Neural cell (in vitro differentiated cells): ENCODE data around the gene SRRM2. TPM values are rescaled to one million over a fixed set of nuclear protein-coding genes. Genes with fewer than 3 reads are reported as not detected.

Experiments
- H2AFZ ChIP-seq: fragments of 200-600, 300-800 bp; sonication (generic), shearing (Covaris generic); 2 replicates; pipeline ENCODE4 v1.6.0; 2014; ENCODE audit warnings: low read depth, mild to moderate bottlenecking, antibody characterized with exemption, low read length, moderate library complexity
- H3F3A ChIP-seq: fragments of 200-600 bp; shearing (Covaris generic); 2 replicates; pipeline ENCODE4 v1.6.1; 2016; ENCODE audit warnings: mild to moderate bottlenecking, moderate library complexity, mixed read lengths, antibody characterized with exemption, low read length; ENCODE audit not compliant: insufficient read depth, poor library complexity, severe bottlenecking
- H3K27ac ChIP-seq: fragments of 200-600, 300-800 bp; sonication (generic), shearing (Covaris generic); 2 replicates; pipeline ENCODE4 v1.5.1; 2014; ENCODE audit warnings: mild to moderate bottlenecking, low read length, moderate library complexity
- H3K27me3 ChIP-seq: fragments of 300-800, 200-600 bp; sonication (generic), shearing (Covaris generic); 2 replicates; pipeline ENCODE4 v1.6.0; 2014; ENCODE audit warnings: mild to moderate bottlenecking, low read depth, low read length, moderate library complexity; ENCODE audit not compliant: insufficient read depth
- H3K36me3 ChIP-seq: fragments of 300-800, 200-600 bp; sonication (generic), shearing (Covaris generic); 2 replicates; pipeline ENCODE4 v1.5.1; 2014; ENCODE audit warnings: mild to moderate bottlenecking, antibody characterized with exemption, low read length, moderate library complexity; ENCODE audit not compliant: insufficient read depth
- H3K4me2 ChIP-seq: fragments of 300-800, 200-600 bp; sonication (generic), shearing (Covaris generic); 2 replicates; pipeline ENCODE4 v1.6.0; 2014; ENCODE audit warnings: mild to moderate bottlenecking, low read length
- H3K4me3 ChIP-seq: fragments of 300-800, 200-600 bp; sonication (generic), shearing (Covaris generic); 2 replicates; pipeline ENCODE4 v1.5.1; 2014; ENCODE audit warnings: mild to moderate bottlenecking, low read length, moderate library complexity
- H3K79me2 ChIP-seq: fragments of 200-600 bp; shearing (Covaris generic); replicated peaks from 2 replicates; pipeline ENCODE4 v1.6.0; 2014; ENCODE audit warnings: mild to moderate bottlenecking, low read length, moderate library complexity; ENCODE audit not compliant: insufficient read depth
- H3K9ac ChIP-seq: fragments of 300-800, 200-600 bp; sonication (generic), shearing (Covaris generic); 2 replicates; pipeline ENCODE4 v1.6.1; 2016; ENCODE audit warnings: mild to moderate bottlenecking, low read length, mixed read lengths
- H3K9me2 ChIP-seq: fragments of 200-600 bp; shearing (Covaris generic); 2 replicates; pipeline ENCODE4 v1.6.1; 2016; ENCODE audit warnings: mild to moderate bottlenecking, low read length, mixed read lengths; ENCODE audit not compliant: insufficient read depth
- H3K9me3 ChIP-seq: fragments of 200-600, 300-800 bp; sonication (generic), shearing (Covaris generic); 2 replicates; pipeline ENCODE4 v1.6.1; 2016; ENCODE audit warnings: mild to moderate bottlenecking, mixed run types, low read length, moderate library complexity, mixed read lengths
- H4K20me1 ChIP-seq: fragments of 200-600 bp; shearing (Covaris generic); 2 replicates; pipeline ENCODE4 v1.6.1; 2016; ENCODE audit warnings: mild to moderate bottlenecking, mixed run types; ENCODE audit not compliant: insufficient read depth
- CTCF ChIP-seq: fragments of 450-650 bp; IDR thresholded peaks from 2 replicates; pipeline ENCODE4 v1.5.1; 2014; ENCODE audit warnings: antibody characterized with exemption, mild to moderate bottlenecking, moderate library complexity; ENCODE audit not compliant: poor library complexity, severe bottlenecking
- EP300 ChIP-seq: fragments of 450-650 bp; conservative IDR thresholded peaks from 2 replicates; pipeline ENCODE4 v1.6.1; 2014; ENCODE audit warnings: antibody characterized with exemption, mild to moderate bottlenecking, moderate library complexity; ENCODE audit not compliant: poor library complexity, severe bottlenecking
- EZH2 ChIP-seq: fragments of 200-600, 300-800 bp; shearing (Covaris generic), sonication (generic); IDR thresholded peaks from 2 replicates; pipeline ENCODE4 v1.6.1; 2014; ENCODE audit warnings: antibody characterized with exemption, low read length, borderline replicate concordance, mild to moderate bottlenecking; ENCODE audit not compliant: insufficient read depth, poor library complexity, severe bottlenecking
- MXI1 ChIP-seq: fragments of 450-650 bp; conservative IDR thresholded peaks from 2 replicates; pipeline ENCODE4 v1.6.1; 2014; ENCODE audit warnings: antibody characterized with exemption, mild to moderate bottlenecking; ENCODE audit not compliant: poor library complexity, severe bottlenecking
- POLR2AphosphoS5 ChIP-seq: IDR thresholded peaks from 2 replicates; pipeline ENCODE4 v1.6.1; 2012
- RAD21 ChIP-seq: fragments of 450-650 bp; conservative IDR thresholded peaks from 2 replicates; pipeline ENCODE4 v1.6.1; 2014; ENCODE audit warnings: antibody characterized with exemption, mild to moderate bottlenecking, moderate library complexity
- SMC3 ChIP-seq: fragments of 450-650 bp; conservative IDR thresholded peaks from 2 replicates; pipeline ENCODE4 v1.6.1; 2014; ENCODE audit warnings: antibody characterized with exemption, mild to moderate bottlenecking, moderate library complexity; ENCODE audit not compliant: poor library complexity
- TAF1 ChIP-seq: IDR thresholded peaks from 2 replicates; pipeline ENCODE4 v1.6.1; 2012; ENCODE audit warnings: low read depth
- polyA plus RNA-seq: library from polyadenylated mRNA; depleted of rRNA; stranded (reverse); fragments of >200 nt; gene quantifications from 2 replicates; pipeline ENCODE4 v1.2.3, GENCODE V29; 2014
- TF ChIP-seq, protein P1 (sequence below): IDR thresholded peaks from 2 replicates; pipeline ENCODE4 v1.6.1; 2012; ENCODE audit warnings: borderline replicate concordance

Gene SRRM2
- polyA plus RNA-seq, 1 donor from 2014 or later: 40.0 TPM

- Histone ChIP-seq H3K4me2 (no peak overlapping the region), H3K27ac (no peak overlapping the region), H3K9me3 (no peaks in the 10 kb centered on the region), H4K20me1 (no peaks in the 10 kb centered on the region), H2AFZ (no peak overlapping the region), H3K79me2 (no peaks in the 10 kb centered on the region), H3K9ac (no peak overlapping the region), H3K27me3 (no peaks in the 10 kb centered on the region), H3F3A (no peaks in the 10 kb centered on the region), H3K36me3 (no peaks in the 10 kb centered on the region), H3K9me2 (no peaks in the 10 kb centered on the region), H3K4me3 (no peak overlapping the region)
- TF ChIP-seq POLR2AphosphoS5 (no peak), SMC3 (no peak), CTCF (no peak), TAF1 (no peak), EP300 (no peak), MXI1 (no peak), RAD21 (no peak), EZH2 (no peak)
- TF ChIP-seq, protein P1, sequence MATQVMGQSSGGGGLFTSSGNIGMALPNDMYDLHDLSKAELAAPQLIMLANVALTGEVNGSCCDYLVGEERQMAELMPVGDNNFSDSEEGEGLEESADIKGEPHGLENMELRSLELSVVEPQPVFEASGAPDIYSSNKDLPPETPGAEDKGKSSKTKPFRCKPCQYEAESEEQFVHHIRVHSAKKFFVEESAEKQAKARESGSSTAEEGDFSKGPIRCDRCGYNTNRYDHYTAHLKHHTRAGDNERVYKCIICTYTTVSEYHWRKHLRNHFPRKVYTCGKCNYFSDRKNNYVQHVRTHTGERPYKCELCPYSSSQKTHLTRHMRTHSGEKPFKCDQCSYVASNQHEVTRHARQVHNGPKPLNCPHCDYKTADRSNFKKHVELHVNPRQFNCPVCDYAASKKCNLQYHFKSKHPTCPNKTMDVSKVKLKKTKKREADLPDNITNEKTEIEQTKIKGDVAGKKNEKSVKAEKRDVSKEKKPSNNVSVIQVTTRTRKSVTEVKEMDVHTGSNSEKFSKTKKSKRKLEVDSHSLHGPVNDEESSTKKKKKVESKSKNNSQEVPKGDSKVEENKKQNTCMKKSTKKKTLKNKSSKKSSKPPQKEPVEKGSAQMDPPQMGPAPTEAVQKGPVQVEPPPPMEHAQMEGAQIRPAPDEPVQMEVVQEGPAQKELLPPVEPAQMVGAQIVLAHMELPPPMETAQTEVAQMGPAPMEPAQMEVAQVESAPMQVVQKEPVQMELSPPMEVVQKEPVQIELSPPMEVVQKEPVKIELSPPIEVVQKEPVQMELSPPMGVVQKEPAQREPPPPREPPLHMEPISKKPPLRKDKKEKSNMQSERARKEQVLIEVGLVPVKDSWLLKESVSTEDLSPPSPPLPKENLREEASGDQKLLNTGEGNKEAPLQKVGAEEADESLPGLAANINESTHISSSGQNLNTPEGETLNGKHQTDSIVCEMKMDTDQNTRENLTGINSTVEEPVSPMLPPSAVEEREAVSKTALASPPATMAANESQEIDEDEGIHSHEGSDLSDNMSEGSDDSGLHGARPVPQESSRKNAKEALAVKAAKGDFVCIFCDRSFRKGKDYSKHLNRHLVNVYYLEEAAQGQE: no peak
Measured at GRCh38 chr16:2811703-2812471, 59.4 kb downstream of the SRRM2 start.

DNA sequence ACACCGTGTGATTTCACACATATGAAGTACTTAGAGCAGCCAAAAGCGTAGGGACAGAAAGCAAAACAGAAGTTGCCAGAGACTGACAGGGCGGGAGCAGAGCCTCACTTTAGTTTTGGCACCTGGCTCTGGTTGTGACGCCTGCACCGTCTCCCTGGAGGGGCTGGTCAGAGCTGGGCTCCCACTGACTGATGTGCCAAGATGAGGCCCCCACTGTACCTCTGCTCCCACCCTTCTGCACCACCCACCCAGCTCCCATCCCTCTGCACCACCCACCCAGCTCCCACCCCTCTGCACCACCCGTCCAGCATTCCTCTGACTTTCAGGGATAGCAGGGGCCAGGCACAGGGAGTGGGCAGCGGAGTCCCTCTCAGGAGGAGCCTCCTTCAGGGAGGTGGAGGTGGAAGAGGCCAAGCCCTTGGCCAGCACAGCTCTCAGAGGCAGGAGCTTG is 61.4 kb downstream of the SRRM2 start:
- Histone ChIP-seq H3K79me2 (no peaks in the 10 kb centered on the region), H3K4me2 (no peak overlapping the region), H3K27me3 (no peaks in the 10 kb centered on the region), H3K4me3 (no peak overlapping the region), H3K9ac (no peak overlapping the region), H3K9me3 (no peaks in the 10 kb centered on the region), H3F3A (no peaks in the 10 kb centered on the region), H3K27ac (no peak overlapping the region), H3K9me2 (no peaks in the 10 kb centered on the region), H4K20me1 (no peaks in the 10 kb centered on the region), H3K36me3 (no peaks in the 10 kb centered on the region), H2AFZ (no peak overlapping the region)
- TF ChIP-seq EP300 (no peak), RAD21 (no peak), POLR2AphosphoS5 (no peak), SMC3 (no peak), TAF1 (no peak), CTCF (no peak), MXI1 (no peak)
- TF ChIP-seq, protein P1: no peak
